ENCODE measurements around the gene PRICKLE4. TPM values are rescaled to one million over a fixed set of nuclear protein-coding genes. Genes with fewer than 3 reads are reported as not detected.

PRICKLE4 gene
- total and polyA plus RNA-seq, 2 of the 4 experiments (the other 2 are of a cell fraction) = 0.72 TPM; not detected in 1

DNA sequence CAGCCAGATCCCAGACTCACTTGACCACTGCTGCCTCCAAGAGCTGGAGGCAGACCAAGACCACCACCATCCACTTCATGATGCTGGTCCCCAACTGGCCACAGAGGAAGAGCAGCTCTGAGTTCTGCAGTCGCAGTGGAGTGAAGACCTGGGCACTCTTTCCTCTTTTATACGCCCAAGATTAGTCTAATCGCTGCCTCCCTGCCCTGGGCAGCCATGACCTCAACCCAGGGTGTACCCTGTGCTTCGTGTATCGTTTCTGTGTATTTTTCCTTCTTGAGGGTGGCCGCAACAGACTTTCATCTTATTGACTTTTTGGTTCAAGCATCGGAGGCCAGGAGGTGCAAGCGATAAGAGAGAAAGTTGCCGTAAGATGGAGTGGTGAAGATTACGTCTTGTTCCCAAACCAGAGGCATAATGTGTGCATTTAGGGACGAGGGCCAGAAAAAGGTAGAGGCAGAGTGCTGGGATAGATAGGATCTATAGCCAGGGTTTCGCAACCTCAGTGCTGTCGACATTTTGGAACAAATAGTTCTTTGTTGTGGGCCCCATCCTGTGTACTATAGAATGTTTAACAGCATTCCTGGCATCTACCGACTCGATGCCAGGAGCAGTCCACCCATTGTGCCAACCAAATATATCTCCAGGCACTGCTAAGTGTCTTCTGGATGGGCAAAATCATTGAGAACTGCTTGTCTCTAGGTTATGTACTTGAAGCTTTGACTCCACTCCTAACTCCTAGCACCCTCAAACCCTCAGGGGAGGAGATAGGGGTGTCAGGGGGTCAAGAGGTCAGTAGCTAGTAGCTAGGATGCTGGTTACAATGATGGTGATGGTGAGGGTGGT, 33.1 kb upstream of the PRICKLE4 start, which contains the start of gene PGC:
Gene PGC (minus strand): TSS at position 142 of the 846 bp plus-strand sequence. CDS start 63 bp downstream, at position 79.
- 85% methylated on average over 8 of the region's 15 CpGs; no CpG with 5 or more reads in 1 of the 2 experiments for WGBS, 2 experiments (ENCODE audit: extremely low coverage in 2 of 2, insufficient read length in 1 of 2)
- no peak within 1 kb of the TSS for H3K23ac ChIP-seq (ENCODE audit: low read depth, low read length)
- H2AK9ac ChIP-seq (replicated peaks; ENCODE audit: low read depth, low read length, poor library complexity) = no peak within 1 kb of the TSS
- no peak within 1 kb of the TSS for H2BK5ac ChIP-seq (ENCODE audit: low read depth, low read length, poor library complexity, severe bottlenecking)
- no peaks in the 10 kb centered on the region for H3K9me3 ChIP-seq (ENCODE audit: control insufficient read depth, insufficient read depth, low read length)
- no TSS peak for BruUV-seq (replicated peaks)
- peaks cover 13% of the 10 kb centered on the region for H3K27me3 ChIP-seq (ENCODE audit: control insufficient read depth, insufficient read depth, low read length)
- no peak within 1 kb of the TSS for H2BK120ac ChIP-seq (ENCODE audit: low read depth, low read length)
- no peaks in the 10 kb centered on the region for H3K4me1 ChIP-seq (ENCODE audit: control insufficient read depth, insufficient read depth, low read length)
- no peak within 1 kb of the TSS for H3K18ac ChIP-seq (ENCODE audit: low read depth, low read length)
- H4K20me1 ChIP-seq (ENCODE audit: insufficient read depth, low read length) = no peaks in the 10 kb centered on the region
- H3K14ac ChIP-seq (replicated peaks; ENCODE audit: low read depth, low read length) = no peak within 1 kb of the TSS
- H3K4ac ChIP-seq (ENCODE audit: low read depth, low read length) = no peak within 1 kb of the TSS
- POLR2A ChIA-PET (ENCODE audit: unreplicated experiment) = no interaction called here
- H2AFZ ChIP-seq (replicated peaks; ENCODE audit: low read length, poor library complexity) = no peak within 1 kb of the TSS
- H3K4me2 ChIP-seq (ENCODE audit: low read depth, low read length) = no peak within 1 kb of the TSS
- no peak within 1 kb of the TSS for H3K9ac ChIP-seq (ENCODE audit: low read depth, low read length)
- in situ Hi-C loops (cut with MboI; ENCODE audit: low sequenced_read_pairs) = no loop called here
- H3K36me3 ChIP-seq (ENCODE audit: control insufficient read depth, insufficient read depth, low read length) = no peaks in the 10 kb centered on the region
- H2BK20ac ChIP-seq (ENCODE audit: low read depth, low read length) = no peak within 1 kb of the TSS
- peak; percentile 60 for TF ChIP-seq CEBPB (IDR thresholded peaks at IDR 0.05; ENCODE audit: low read depth, low read length)
- TF ChIP-seq BHLHE40 (IDR thresholded peaks at IDR 0.05; ENCODE audit: low read depth, low read length) = no peak
- no peak for DNase-seq
- no peak for ATAC-seq (ENCODE audit: low read depth)
- H4K8ac ChIP-seq (ENCODE audit: low read depth in 2 of 2, low read length in 2 of 2) = no peak within 1 kb of the TSS
- no peak within 1 kb of the TSS for H3K56ac ChIP-seq (ENCODE audit: extremely low read depth, insufficient read depth, low read length)
- intact Hi-C loops (cut with micrococcal nuclease) = no loop called here
- dilution Hi-C loops (cut with HindIII; ENCODE audit: low sequenced_read_pairs, unreplicated experiment) = no loop called here
- H3K27ac ChIP-seq (ENCODE audit: insufficient read depth, low read length) = no peak within 1 kb of the TSS
- CTCF ChIA-PET = no interaction called here
- H3K4me3 ChIP-seq (ENCODE audit: insufficient read depth, low read depth, low read length) = no peak within 1 kb of the TSS
- H3K79me1 ChIP-seq (ENCODE audit: low read depth in 1 of 2, low read length in 2 of 2) = no peaks in the 10 kb centered on the region
- no peak within 1 kb of the TSS for H4K91ac ChIP-seq (ENCODE audit: insufficient read depth, low read depth, low read length)
- no peak within 1 kb of the TSS for H4K5ac ChIP-seq (ENCODE audit: low read depth, low read length)
- H3K9me1 ChIP-seq (ENCODE audit: insufficient read depth, low read length) = no peaks in the 10 kb centered on the region
- H2BK15ac ChIP-seq (ENCODE audit: low read depth, low read length) = no peak within 1 kb of the TSS
- no peak within 1 kb of the TSS for H2AK5ac ChIP-seq (ENCODE audit: low read depth, low read length)
